Motor neuron (in vitro differentiated cells): Measurements from ENCODE around the gene CGA. TPM values are rescaled to one million over a fixed set of nuclear protein-coding genes. Genes with fewer than 3 reads are reported as not detected.

Source experiments
- ATAC-seq, 8 experiments: fragments of 200-7000 bp; cut with Tn5 transposase; replicated peaks in 6 of 8; 2 replicates each; pipeline ENCODE4 v1.8.0; 2021; ENCODE audit warnings: mild to moderate bottlenecking in 8 of 8, moderate library complexity in 8 of 8
- H3K27ac ChIP-seq, 2 donors: fragments of 250-450 bp; sonication (Bioruptor Pico); 2 replicates each; pipeline ENCODE4 v1.9.0; 2021; ENCODE audit warnings: antibody characterized with exemption in 2 of 2, mild to moderate bottlenecking in 2 of 2, moderate library complexity in 1 of 2
- H3K4me1 ChIP-seq, 2 donors: fragments of 250-450 bp; sonication (Bioruptor Pico); replicated peaks in 1 of 2; 2 replicates each; pipeline ENCODE4 v1.6.1; 2021; ENCODE audit warnings: antibody characterized with exemption in 2 of 2, mild to moderate bottlenecking in 2 of 2, moderate library complexity in 1 of 2
- H3K4me3 ChIP-seq, 5 donors: fragments of 250-450 bp; sonication (Bioruptor Pico); 2 replicates each; pipeline ENCODE4 v1.9.0; 2021; ENCODE audit warnings: antibody characterized with exemption in 5 of 5, mild to moderate bottlenecking in 5 of 5, moderate library complexity in 4 of 5
- WGBS, 10 experiments: fragments of 450-650 bp; shearing (Covaris generic); methylation state at CpG; one replicate each; pipeline ENCODE4 v1.0.0; 2022; 5-methylcytosine and 5-hydroxymethylcytosine counted together
- in situ Hi-C, 9 experiments: fragments of 400-800 bp; cut with MboI; loops; one replicate each; pipeline ENCODE4 v1.15.0; 2021; ENCODE audit warnings: low sequenced_read_pairs in 9 of 9, low pct_unique_long_range_greater_than_20kb in 2 of 9; ENCODE audit not compliant: unreplicated experiment in 9 of 9
- total RNA-seq, 8 experiments: library from RNA; unstranded; fragments of 300-600 nt; gene quantifications; 2 replicates each; pipeline versions ENCODE4 v1.2.3 to v1.2.4, GENCODE V29; 2022

Gene CGA
- total RNA-seq, 8 experiments from 2014 or later: 0.33 to 1.00 (median 0.60) TPM; not detected in 4

DNA sequence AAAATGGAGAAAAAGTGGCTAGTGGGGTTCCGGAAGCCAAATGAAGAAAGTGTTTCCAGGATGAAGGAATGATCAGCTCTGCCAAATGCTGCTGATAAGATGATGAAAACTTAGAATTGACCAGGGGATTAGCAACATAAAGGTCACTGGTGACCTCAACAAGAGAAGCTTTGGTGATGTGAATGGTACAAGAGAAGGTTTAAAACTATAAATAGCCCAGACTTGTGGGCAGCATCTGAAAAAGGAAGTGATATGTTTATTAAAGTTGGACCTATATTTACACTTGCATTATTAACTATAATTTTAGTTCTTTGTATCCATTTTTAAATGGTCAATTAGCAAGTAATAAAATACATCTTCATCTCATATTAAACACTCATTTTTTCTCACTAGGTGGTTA lies 45.1 kb downstream of the CGA start:
- no peaks in the 10 kb centered on the region for H3K4me1 ChIP-seq
- no peak overlapping the region for H3K4me3 ChIP-seq
- WGBS, 10 experiments: 0 to 100% (median 93%) methylated on average over 1 of the region's 1 CpG; no CpG with 5 or more reads in 1 of the 10 experiments
- no peak overlapping the region for H3K27ac ChIP-seq
- in situ Hi-C loops: loop anchor here in 1 of 9 experiments (25.0 kb wide), 1 partner anchor 338 kb away; no protein-coding TSS in a partner anchor
- no peak for ATAC-seq

DNA sequence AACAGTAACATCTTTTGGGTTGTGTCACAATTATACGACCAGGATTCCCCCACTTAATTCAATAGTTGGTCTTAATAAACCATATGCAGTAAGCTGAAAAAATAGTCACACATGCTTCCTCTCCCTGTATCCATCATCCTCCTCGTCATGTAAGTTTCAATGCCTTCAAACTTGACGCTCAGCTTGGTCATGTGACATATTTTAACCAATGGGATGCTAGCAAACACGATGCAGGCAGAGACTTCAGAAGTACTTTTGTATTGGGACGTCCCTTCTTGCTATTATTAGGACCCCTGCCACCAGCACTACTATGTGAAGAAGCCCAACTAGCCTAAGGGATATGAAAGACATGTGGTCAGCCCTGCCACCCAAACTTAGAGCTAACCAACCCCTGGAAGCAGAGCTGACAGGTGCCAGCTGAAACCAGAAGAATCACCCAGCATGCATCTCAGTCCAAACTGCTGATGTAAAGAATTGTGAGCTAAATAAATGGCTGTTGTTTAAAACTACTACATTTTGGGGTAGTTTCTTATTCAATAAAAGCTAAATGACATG lies 49.3 kb downstream of the CGA start:
- in situ Hi-C loops: no loop called here
- no peak overlapping the region for H3K27ac ChIP-seq
- H3K4me1 ChIP-seq: no peaks in the 10 kb centered on the region
- H3K4me3 ChIP-seq: no peak overlapping the region
- WGBS, 10 experiments: 6 to 75% (median 20%) methylated on average over 1 to 5 of the region's 5 CpGs; no CpG with 5 or more reads in 1 of the 10 experiments
- no peak for ATAC-seq

DNA sequence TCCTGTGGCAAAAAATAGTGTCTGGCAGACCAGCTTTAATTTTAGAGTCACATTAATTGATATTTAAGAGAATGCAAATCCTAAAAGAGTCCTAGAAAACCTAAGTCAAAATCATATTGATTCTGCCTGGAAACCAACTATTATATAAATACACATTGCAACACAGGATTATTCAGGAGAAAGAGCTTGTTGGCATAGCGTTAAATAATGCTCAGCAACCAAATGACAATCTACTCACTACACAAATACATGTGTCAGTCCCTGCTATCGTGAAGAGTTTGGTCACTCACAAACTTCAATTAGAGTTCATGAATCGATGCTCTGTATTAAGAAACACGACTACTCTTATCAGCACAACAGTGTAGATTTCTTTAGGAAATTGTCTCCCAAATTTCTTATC lies 54.2 kb downstream of the CGA start:
- in situ Hi-C loops: no loop called here
- WGBS, 10 experiments: 3 to 94% (median 70%) methylated on average over 2 to 4 of the region's 4 CpGs; no CpG with 5 or more reads in 1 of the 10 experiments
- no peak overlapping the region for H3K27ac ChIP-seq
- H3K4me1 ChIP-seq: no peaks in the 10 kb centered on the region
- no peak for ATAC-seq
- H3K4me3 ChIP-seq: no peak overlapping the region

Other genes starting within 250 kb of the CGA start
- gene HTR1E, start 157.6 kb downstream of the CGA start, total RNA-seq: under 1 TPM in 7 of 8 experiments, not detected in 1; 0.14 to 0.76 (median 0.24) TPM
- gene ZNF292, start 60.5 kb upstream of the CGA start, total RNA-seq: 10 to 100 TPM; 18.2 to 67.0 (median 50.7) TPM
- gene SMIM8, start 227.5 kb upstream of the CGA start, total RNA-seq: 10 to 100 TPM in 7 of 8 experiments, 1 to 10 TPM in 1; 5.5 to 24.1 (median 14.8) TPM
- gene GJB7, start 234.2 kb upstream of the CGA start, total RNA-seq: 1 to 10 TPM in 3 of 8 experiments, under 1 TPM in 5; 0.28 to 1.9 (median 0.63) TPM
- gene C6orf163, start 249.7 kb upstream of the CGA start, total RNA-seq: 10 to 100 TPM in 1 of 8 experiments, 1 to 10 TPM in 7; 1.2 to 13.6 (median 2.5) TPM